CD14-positive monocyte (primary cell): ENCODE results near the gene TMC3. TPM values are rescaled to one million over a fixed set of nuclear protein-coding genes. Genes with fewer than 3 reads are reported as not detected.
"Not testable (repeated sequence)": the region's sequence is repeated elsewhere in the genome, so short reads cannot be mapped to it uniquely, and the experiment has no call there.

Experiments used
- DNase-seq, 3 donors: peaks; one replicate each; pipeline ENCODE4 v3.0.0-alpha.2; 2011 to 2022
- H2AFZ ChIP-seq: 2 replicates; pipeline ENCODE4 v1.6.0; 2012; ENCODE audit warnings: mild to moderate bottlenecking, low read depth, low read length, inconsistent platforms; ENCODE audit not compliant: insufficient read depth, poor library complexity, severe bottlenecking
- H3K27ac ChIP-seq, 2 donors: 1 replicate in 1 of 2; 2 replicates in 1 of 2; pipeline ENCODE4 v1.5.1; 2012 to 2013; ENCODE audit warnings: low read length in 2 of 2, control low read depth in 1 of 2, inconsistent platforms in 1 of 2, low read depth in 1 of 2, mild to moderate bottlenecking in 1 of 2
- H3K27me3 ChIP-seq, 2 donors: one replicate each; pipeline versions ENCODE4 v1.6.0 to v1.6.1; 2011 to 2013; ENCODE audit warnings: low read length in 2 of 2; ENCODE audit not compliant: control insufficient read depth in 2 of 2, insufficient read depth in 2 of 2
- H3K36me3 ChIP-seq, 2 donors: replicated peaks in 1 of 2; 1 replicate in 1 of 2; 2 replicates in 1 of 2; pipeline versions ENCODE4 v1.5.1 to v1.6.1; 2012 to 2013; ENCODE audit warnings: low read length in 2 of 2, control low read depth in 1 of 2, inconsistent platforms in 1 of 2, mild to moderate bottlenecking in 1 of 2; ENCODE audit not compliant: insufficient read depth in 2 of 2, control insufficient read depth in 1 of 2
- H3K4me1 ChIP-seq, 2 donors: 1 replicate in 1 of 2; 2 replicates in 1 of 2; pipeline versions ENCODE4 v1.5.1 to v1.6.1; 2012 to 2013; ENCODE audit warnings: low read length in 2 of 2, control low read depth in 1 of 2, inconsistent platforms in 1 of 2, mild to moderate bottlenecking in 1 of 2, moderate library complexity in 1 of 2; ENCODE audit not compliant: insufficient read depth in 2 of 2, control insufficient read depth in 1 of 2
- H3K4me2 ChIP-seq: replicated peaks from 2 replicates; pipeline ENCODE3; 2012; ENCODE audit warnings: low read length, moderate library complexity, mild to moderate bottlenecking; ENCODE audit not compliant: poor library complexity, severe bottlenecking; ENCODE audit errors: extremely low read depth
- H3K4me3 ChIP-seq, 3 experiments: fragments of 200-600 bp in 1 of 3; sonication (generic) in 1 of 3; replicated peaks in 1 of 3; 1 replicate in 2 of 3; 2 replicates in 1 of 3; pipeline ENCODE4 v1.5.1; 2011 to 2013; ENCODE audit warnings: low read length in 3 of 3, mild to moderate bottlenecking in 3 of 3, control low read depth in 2 of 3, low read depth in 2 of 3, inconsistent platforms in 1 of 3, moderate library complexity in 1 of 3
- H3K79me2 ChIP-seq: 2 replicates; pipeline ENCODE4 v1.6.0; 2012; ENCODE audit warnings: mild to moderate bottlenecking, control low read depth, inconsistent platforms, low read length, moderate library complexity; ENCODE audit not compliant: insufficient read depth
- H3K9ac ChIP-seq: 2 replicates; pipeline ENCODE4 v1.6.0; 2017; ENCODE audit warnings: low read length, mild to moderate bottlenecking; ENCODE audit not compliant: insufficient read depth, poor library complexity, severe bottlenecking
- H3K9me3 ChIP-seq, 2 donors: replicated peaks in 1 of 2; 1 replicate in 1 of 2; 2 replicates in 1 of 2; pipeline versions ENCODE4 v1.5.1 to v1.6.1; 2012 to 2013; ENCODE audit warnings: low read length in 2 of 2, control low read depth in 1 of 2; ENCODE audit not compliant: control insufficient read depth in 1 of 2, insufficient read depth in 1 of 2
- H4K20me1 ChIP-seq: 2 replicates; pipeline ENCODE4 v1.6.0; 2012; ENCODE audit warnings: mild to moderate bottlenecking, low read length, control low read depth, moderate library complexity; ENCODE audit not compliant: insufficient read depth
- H3K27ac Mint-ChIP-seq, 7 donors: one replicate each; pipeline ENCODE4 v1.8.0; 2020; ENCODE audit warnings: mild to moderate bottlenecking in 7 of 7, mixed read lengths in 7 of 7, moderate library complexity in 6 of 7, inconsistent platforms in 2 of 7
- H3K27me3 Mint-ChIP-seq, 3 donors: one replicate each; pipeline ENCODE4 v1.8.0; 2021 to 2022; ENCODE audit warnings: low read depth in 3 of 3, mild to moderate bottlenecking in 3 of 3, mixed read lengths in 3 of 3, moderate library complexity in 3 of 3, inconsistent platforms in 1 of 3
- H3K36me3 Mint-ChIP-seq, 2 donors: one replicate each; pipeline ENCODE4 v1.8.0; 2020; ENCODE audit warnings: mixed read lengths in 2 of 2, inconsistent platforms in 1 of 2, mild to moderate bottlenecking in 1 of 2
- H3K4me1 Mint-ChIP-seq: one replicate; pipeline ENCODE4 v1.8.0; 2020; ENCODE audit warnings: mild to moderate bottlenecking, mixed read lengths
- H3K4me3 Mint-ChIP-seq, 2 donors: one replicate each; pipeline ENCODE4 v1.8.0; 2020; ENCODE audit warnings: mild to moderate bottlenecking in 2 of 2, mixed read lengths in 2 of 2, moderate library complexity in 1 of 2
- H3K9me3 Mint-ChIP-seq, 7 donors: one replicate each; pipeline ENCODE4 v1.8.0; 2020 to 2022; ENCODE audit warnings: mixed read lengths in 7 of 7, mild to moderate bottlenecking in 6 of 7, moderate library complexity in 6 of 7, inconsistent platforms in 2 of 7
- WGBS: methylation state at CpG from one replicate; pipeline ENCODE4 v1.1.5; 2013; ENCODE audit warnings: missing lambda C conversion rate; ENCODE audit not compliant: insufficient coverage; 5-methylcytosine and 5-hydroxymethylcytosine counted together
- intact Hi-C, 2 donors: fragments of 100-400 bp; cut with micrococcal nuclease; formaldehyde crosslinking; loops; one replicate each; pipeline versions ENCODE4 v1.15.0 to v1.15.1; 2023
- polyA plus RNA-seq, 3 donors: library from polyadenylated mRNA; depleted of rRNA in 1 of 3; unstranded in 2 of 3; stranded (reverse) in 1 of 3; fragments of 300-500 nt in 2 of 3; fragments of >200 nt in 1 of 3; fragmentation: Illumina TruSeq in 2 of 3; gene quantifications; 1 replicate in 2 of 3; 2 replicates in 1 of 3; pipeline ENCODE4 v1.2.3, GENCODE V29; 2012 to 2021
- TF ChIP-seq, protein P1 (sequence below): fragments of 200-600 bp; IDR thresholded peaks from one replicate; pipeline ENCODE4 v1.8.0; 2022; ENCODE audit warnings: antibody characterized with exemption, mild to moderate bottlenecking

TMC3 gene
- polyA plus RNA-seq, 3 donors: not detected

- Mint-ChIP-seq H3K4me1 (no peaks in the 10 kb centered on the region), H3K4me3 (no peak overlapping the region), H3K27me3 (peaks cover 0 to 5% (median 0%) of the 10 kb centered on the region in 3 donors), H3K36me3 (no peaks in the 10 kb centered on the region), H3K27ac (no peak overlapping the region), H3K9me3 (no peaks in the 10 kb centered on the region)
- TF ChIP-seq, protein P1, sequence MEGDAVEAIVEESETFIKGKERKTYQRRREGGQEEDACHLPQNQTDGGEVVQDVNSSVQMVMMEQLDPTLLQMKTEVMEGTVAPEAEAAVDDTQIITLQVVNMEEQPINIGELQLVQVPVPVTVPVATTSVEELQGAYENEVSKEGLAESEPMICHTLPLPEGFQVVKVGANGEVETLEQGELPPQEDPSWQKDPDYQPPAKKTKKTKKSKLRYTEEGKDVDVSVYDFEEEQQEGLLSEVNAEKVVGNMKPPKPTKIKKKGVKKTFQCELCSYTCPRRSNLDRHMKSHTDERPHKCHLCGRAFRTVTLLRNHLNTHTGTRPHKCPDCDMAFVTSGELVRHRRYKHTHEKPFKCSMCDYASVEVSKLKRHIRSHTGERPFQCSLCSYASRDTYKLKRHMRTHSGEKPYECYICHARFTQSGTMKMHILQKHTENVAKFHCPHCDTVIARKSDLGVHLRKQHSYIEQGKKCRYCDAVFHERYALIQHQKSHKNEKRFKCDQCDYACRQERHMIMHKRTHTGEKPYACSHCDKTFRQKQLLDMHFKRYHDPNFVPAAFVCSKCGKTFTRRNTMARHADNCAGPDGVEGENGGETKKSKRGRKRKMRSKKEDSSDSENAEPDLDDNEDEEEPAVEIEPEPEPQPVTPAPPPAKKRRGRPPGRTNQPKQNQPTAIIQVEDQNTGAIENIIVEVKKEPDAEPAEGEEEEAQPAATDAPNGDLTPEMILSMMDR: no peak
- no peak overlapping the region for H2AFZ ChIP-seq
- intact Hi-C loops: no loop called here
- H3K27me3 ChIP-seq: no peaks in the 10 kb centered on the region
- no peak overlapping the region for H3K27ac ChIP-seq
- H3K9me3 ChIP-seq: no peaks in the 10 kb centered on the region
- H3K4me2 ChIP-seq: no peak overlapping the region
- H3K4me3 ChIP-seq: no peak overlapping the region
- DNase-seq: no peak
- H3K4me1 ChIP-seq: no peaks in the 10 kb centered on the region
- no peaks in the 10 kb centered on the region for H3K79me2 ChIP-seq
- no peaks in the 10 kb centered on the region for H4K20me1 ChIP-seq
- WGBS: 94% methylated on average over 4 of the region's 5 CpGs
- no peak overlapping the region for H3K9ac ChIP-seq
- H3K36me3 ChIP-seq: no peaks in the 10 kb centered on the region
Observed at GRCh38 chr15:81351651-81352050, 22.4 kb downstream of the TMC3 start.

- Histone ChIP-seq H3K27me3 (no peaks in the 10 kb centered on the region), H3K4me3 (no peak overlapping the region), H3K9ac (no peak overlapping the region), H2AFZ (no peak overlapping the region), H3K4me1 (no peaks in the 10 kb centered on the region), H3K4me2 (no peak overlapping the region), H3K9me3 (no peaks in the 10 kb centered on the region), H3K36me3 (no peaks in the 10 kb centered on the region), H3K79me2 (no peaks in the 10 kb centered on the region), H3K27ac (no peak overlapping the region), H4K20me1 (no peaks in the 10 kb centered on the region)
- H3K9me3 Mint-ChIP-seq: no peaks in the 10 kb centered on the region
- peak overlapping the region in 1 of 7 donors; percentile 34 for H3K27ac Mint-ChIP-seq
- peaks cover 0 to 5% (median 2%) of the 10 kb centered on the region in 3 donors for H3K27me3 Mint-ChIP-seq
- no peak for DNase-seq
- TF ChIP-seq, protein P1: no peak
- no CpG with 5 or more reads among the region's 3 CpGs for WGBS
- H3K36me3 Mint-ChIP-seq: no peaks in the 10 kb centered on the region
- no peak overlapping the region for H3K4me3 Mint-ChIP-seq
- H3K4me1 Mint-ChIP-seq: no peaks in the 10 kb centered on the region
- intact Hi-C loops: no loop called here
Observed at GRCh38 chr15:81349271-81349670, 24.7 kb downstream of the TMC3 start.

DNA sequence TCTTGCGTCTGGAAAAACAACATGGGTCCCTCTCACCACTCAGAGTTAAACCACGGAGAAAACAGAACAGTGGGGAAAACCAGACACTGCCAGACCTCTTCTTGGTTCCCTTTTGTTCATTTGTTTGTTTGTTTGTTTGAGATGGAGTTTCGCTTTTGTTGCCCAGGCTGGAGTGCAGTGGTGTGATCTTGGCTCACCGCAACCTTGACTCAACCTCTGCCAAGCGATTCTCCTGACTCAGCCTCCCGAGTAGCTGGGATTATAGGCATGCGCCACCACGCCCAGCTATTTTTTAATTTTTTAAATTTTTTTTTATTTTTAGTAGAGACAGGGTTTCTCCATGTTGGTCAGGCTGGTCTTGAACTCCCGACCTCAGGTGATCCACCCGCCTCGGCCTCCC, 25.3 kb downstream of the TMC3 start:
- H3K4me2 ChIP-seq, H3K4me3 ChIP-seq, H3K27me3 Mint-ChIP-seq, H2AFZ ChIP-seq, H3K36me3 Mint-ChIP-seq, H3K9me3 ChIP-seq, H3K4me3 Mint-ChIP-seq, H3K27me3 ChIP-seq, H3K9me3 Mint-ChIP-seq, H3K27ac Mint-ChIP-seq, H3K9ac ChIP-seq, H3K79me2 ChIP-seq, H3K4me1 Mint-ChIP-seq, H3K27ac ChIP-seq, intact Hi-C loops, H3K36me3 ChIP-seq, H4K20me1 ChIP-seq, DNase-seq, H3K4me1 ChIP-seq: not testable (repeated sequence)
- 80% methylated on average over 1 of the region's 11 CpGs for WGBS
